GM19099 (cell line): ENCODE data around the gene RBBP5.

Experiments
- POLR2A ChIP-seq: IDR thresholded peaks from 3 replicates; pipeline ENCODE4 v1.6.1; 2011; ENCODE audit warnings: low read depth; ENCODE audit not compliant: insufficient read length; ENCODE audit errors: extremely low read depth

Gene RBBP5

GRCh38 chr1:205121660-205122488, at the start of gene RBBP5:
Gene RBBP5, minus strand, starts transcription at chr1:205121978. Its CDS starts 105 bp downstream, at chr1:205121873.
- TF ChIP-seq POLR2A = peak; percentile 97

DNA sequence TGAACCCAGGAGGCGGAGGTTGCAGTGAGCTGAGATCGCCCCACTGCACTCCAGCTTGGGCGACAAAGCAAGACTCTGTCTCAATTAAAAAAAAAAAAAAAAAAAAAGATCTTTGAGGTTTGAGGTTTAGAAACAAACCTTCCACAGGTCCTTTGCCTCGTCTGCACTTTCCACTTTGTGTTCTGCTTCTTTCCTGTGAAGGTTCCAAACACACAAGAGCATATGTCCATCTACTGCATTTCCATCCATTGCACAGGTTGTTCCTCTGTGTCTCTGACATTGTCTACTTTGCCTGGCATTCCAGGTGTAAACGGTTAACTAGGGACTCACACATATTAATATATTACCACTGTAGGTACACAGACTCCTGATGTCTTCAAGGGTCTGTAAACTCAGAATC, 49.6 kb upstream of the RBBP5 start:
- TF ChIP-seq POLR2A = no peak

GRCh38 chr1:205170532-205171269, 48.9 kb upstream of the RBBP5 start:
- no peak for TF ChIP-seq POLR2A

GRCh38 chr1:205169248-205169647, 47.5 kb upstream of the RBBP5 start:
- TF ChIP-seq POLR2A = no peak

DNA sequence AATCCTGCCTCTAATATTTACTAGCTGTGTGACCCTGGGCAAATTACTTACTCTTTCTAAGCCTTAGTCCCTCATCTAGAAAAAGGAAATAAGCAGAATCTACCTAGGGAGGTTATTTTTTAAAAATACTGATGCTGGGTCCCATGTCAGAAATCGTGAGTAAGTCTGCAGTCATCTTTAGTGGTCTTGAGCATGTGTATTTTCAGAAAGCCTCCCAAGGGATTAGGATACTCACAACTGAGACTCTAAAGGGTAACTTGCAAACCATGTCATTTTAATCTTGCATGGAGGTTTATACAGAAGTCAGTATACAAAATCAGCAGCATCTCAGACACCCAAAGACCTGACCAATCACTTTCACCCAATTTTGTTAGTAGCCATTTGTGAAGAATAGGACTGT, 46.5 kb upstream of the RBBP5 start:
- TF ChIP-seq POLR2A = no peak

GRCh38 chr1:205162301-205162700, 40.5 kb upstream of the RBBP5 start:
- TF ChIP-seq POLR2A = no peak

DNA sequence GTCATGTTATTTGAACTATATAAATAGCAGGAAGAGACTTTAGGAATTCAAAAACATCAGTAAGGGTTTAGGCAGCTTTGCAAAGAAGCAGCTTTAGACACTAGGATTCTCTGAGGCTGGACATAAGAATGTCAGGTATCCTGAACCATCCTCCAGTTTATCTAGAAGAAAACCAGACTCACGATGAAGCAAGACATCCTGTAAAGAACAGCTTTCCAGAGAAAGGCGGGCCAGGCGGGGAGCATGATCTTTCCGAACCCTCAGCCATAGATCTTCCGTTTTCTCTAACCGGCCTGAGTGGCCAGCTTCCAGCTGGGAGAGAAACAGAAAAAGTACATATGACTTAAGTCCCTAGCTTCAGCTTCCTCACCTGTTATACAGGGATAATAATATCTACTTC, 39.3 kb upstream of the RBBP5 start:
- no peak for TF ChIP-seq POLR2A

DNA sequence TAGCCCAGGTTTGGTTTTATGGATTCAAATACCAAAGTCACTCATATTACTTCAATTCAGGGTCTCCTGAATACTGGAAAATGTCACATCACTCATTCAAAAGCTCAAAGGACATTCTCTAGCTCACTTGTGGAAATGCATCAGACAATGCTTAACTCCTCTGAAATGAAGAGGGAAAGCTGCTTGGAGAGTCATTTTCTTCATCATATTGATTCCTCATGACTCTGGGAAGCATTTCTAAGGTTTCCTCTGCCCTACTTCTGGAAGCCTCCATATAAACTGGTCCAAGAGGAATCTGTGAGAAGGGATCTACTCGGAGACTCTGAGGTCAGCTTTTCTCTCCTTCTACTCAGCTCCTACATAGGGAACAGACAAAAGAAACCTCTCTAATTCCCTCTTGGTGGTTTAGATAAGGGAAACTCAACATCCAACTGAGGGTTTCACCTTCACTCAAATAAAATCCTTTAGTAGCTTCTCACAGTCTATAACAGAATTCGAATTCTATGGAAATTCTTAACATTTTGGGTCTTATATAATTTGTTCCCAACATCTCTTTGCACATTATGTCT, 36.4 kb upstream of the RBBP5 start:
- no peak for TF ChIP-seq POLR2A

DNA sequence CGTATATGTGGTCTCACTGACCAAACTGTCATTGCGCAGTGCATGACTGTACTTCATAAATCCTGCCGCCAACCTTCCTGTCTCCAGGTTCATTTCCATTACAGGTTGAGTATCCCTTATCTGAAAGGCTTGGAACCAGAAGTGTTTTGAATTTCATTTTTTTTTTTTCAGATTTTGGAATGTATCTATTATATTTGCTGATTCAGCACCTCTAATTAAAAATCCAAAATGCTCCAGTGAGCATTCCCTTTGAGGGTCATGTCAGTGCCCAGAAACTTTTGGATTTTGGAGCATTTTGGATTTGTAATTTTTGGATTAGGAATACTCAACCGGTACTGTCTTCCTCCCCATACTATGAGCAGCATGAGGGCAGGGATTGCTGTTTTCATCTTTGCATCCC, 30.7 kb upstream of the RBBP5 start:
- TF ChIP-seq POLR2A = no peak

DNA sequence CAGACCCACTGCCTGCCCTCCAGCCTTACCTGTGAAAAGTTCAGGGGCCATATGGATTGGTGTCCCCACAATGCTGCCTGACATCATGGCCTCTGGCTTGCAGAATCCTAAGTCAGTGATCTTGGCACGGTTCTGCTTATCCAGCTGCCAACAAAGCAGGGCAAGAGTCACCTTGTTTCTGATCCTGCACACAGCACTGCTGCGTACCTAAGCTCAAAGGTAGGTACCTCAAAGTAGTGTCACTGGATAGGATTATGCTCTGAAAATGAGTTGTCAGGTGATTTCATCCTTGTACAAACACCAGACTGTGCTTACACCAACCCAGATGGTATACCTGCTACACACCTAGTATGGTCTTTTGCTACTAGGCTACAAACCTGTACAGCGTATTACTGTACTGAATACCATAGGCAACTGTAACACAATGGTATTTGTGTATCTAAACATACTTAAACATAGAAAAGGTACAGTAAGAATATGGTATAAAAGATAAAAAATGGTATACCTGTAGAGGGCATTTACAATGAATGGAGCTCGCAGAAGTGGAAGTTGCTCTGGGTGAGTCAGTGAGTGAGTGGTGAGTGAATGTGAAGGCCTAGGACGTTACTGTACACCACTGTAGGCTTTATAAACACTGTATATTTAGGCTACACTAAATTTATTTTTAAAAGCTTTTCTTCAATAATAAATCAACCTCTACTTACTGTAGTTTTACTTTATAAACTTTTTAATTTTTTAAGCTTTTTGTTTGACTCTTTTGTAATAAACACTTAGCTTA, 29.1 kb upstream of the RBBP5 start:
- no peak for TF ChIP-seq POLR2A

DNA sequence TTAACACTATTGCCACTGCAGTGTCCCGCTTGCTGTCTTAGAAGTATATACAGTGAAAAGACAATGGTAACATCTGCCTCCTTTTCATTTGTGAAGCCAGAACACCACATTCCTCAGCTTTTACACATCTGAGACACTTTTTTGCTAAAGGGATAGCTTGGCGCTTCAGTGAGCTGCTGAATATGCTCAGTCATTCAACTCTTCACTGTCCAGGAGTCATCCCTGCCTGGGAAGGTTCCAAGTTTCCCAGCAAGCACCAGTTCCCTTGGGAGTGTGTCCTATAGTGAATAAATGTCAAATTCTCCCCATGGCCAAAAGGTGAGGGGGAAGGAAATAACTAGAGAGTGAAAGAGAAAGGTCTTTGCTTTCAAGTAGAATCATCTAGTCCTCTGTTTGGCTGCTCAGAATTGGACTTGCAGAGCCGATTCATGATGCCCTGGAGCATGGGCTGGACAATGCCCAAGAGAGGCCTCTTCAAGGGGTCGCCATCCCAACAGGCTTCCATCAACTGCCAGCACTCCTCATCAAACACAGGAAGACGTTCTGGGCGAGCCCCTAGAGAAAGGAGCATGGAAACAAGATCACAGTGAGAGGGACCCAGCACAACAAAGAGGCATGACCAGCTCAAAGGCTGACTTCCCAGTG, 25.5 kb upstream of the RBBP5 start:
- TF ChIP-seq POLR2A = no peak

- no peak for TF ChIP-seq POLR2A
These were observed 23.0 kb upstream of the RBBP5 start for GRCh38 chr1:205144751-205145150.

DNA sequence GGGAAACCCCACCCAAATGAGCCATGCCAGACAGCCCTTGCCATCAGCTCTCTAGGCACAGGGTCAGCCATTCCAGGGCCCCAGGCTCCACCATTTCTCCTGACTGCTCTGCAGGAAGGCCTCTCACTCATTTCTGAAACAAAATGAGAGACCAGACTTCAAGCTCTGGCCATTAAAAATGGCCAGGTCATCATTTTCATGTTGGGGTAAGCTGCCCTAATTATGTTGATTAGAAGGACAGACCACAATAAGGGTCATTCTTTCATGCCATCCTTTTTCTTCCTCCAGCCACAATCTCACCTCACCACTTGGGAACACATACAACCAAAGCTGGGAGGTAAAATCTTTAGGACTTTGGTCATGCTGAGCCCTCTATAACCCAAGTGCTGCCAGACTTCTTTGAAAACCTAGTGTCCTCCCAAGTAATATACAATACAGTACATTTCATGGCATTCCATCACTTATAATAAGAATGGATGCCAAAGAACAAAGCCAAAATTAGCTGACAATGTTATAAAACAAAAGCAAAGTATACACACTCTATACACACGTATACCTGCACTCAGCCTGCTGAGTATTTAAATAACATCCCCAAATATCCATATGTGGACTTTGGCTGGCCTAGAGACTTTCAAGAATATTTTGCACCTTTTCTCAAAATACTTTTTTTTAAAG, 22.4 kb upstream of the RBBP5 start:
- no peak for TF ChIP-seq POLR2A

GRCh38 chr1:205142102-205142469, 20.3 kb upstream of the RBBP5 start:
- TF ChIP-seq POLR2A = no peak
